LNCAP (cell line): ENCODE data around the gene CUX1.

Source experiments
- TF ChIP-seq, protein P1 (sequence below): fragments of 450-650 bp; IDR thresholded peaks from 2 replicates; pipeline ENCODE4 v1.5.1; 2017; ENCODE audit warnings: mild to moderate bottlenecking

Gene CUX1

DNA sequence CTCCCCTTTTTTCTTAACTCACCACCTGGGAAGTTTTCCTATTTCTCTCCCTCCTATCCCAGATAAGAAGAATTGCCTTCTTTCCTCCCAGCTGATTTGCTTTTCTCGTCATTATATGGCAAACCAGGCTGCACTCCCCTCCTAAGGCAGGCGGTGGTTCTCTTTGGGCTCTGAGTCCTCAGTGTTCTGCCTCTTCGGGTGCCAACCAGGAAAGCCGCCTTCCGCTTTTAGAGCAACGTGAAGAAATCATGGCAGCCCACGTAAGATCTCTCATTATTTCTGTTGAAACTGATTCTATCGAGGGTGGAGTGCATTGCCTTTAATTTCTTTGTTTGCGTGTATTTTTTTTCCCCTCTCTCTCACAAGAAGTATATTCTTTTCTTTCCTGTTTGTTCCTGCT is 141.9 kb downstream of the CUX1 start:
- TF ChIP-seq, protein P1, sequence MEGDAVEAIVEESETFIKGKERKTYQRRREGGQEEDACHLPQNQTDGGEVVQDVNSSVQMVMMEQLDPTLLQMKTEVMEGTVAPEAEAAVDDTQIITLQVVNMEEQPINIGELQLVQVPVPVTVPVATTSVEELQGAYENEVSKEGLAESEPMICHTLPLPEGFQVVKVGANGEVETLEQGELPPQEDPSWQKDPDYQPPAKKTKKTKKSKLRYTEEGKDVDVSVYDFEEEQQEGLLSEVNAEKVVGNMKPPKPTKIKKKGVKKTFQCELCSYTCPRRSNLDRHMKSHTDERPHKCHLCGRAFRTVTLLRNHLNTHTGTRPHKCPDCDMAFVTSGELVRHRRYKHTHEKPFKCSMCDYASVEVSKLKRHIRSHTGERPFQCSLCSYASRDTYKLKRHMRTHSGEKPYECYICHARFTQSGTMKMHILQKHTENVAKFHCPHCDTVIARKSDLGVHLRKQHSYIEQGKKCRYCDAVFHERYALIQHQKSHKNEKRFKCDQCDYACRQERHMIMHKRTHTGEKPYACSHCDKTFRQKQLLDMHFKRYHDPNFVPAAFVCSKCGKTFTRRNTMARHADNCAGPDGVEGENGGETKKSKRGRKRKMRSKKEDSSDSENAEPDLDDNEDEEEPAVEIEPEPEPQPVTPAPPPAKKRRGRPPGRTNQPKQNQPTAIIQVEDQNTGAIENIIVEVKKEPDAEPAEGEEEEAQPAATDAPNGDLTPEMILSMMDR, result no peak

DNA sequence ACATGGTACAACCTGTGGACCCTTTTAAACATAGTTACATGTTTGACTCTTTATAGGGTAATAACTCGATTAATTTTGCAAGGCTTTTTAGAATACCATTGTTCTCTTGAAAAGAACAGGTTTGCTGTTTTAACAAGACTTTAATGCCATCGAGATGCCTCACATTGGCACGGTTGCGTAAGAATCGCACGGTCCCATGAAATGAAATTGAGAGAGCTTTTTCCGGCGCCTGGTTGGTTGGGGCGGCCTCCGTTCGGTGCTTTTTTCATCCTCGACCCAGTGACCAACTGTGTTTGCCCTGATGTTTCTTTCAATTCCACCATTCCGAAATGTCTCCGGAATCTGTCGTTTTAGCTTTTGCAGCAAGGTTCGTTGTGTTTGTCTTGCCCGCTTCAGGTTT is 142.4 kb downstream of the CUX1 start:
- TF ChIP-seq, protein P1, result no peak

DNA sequence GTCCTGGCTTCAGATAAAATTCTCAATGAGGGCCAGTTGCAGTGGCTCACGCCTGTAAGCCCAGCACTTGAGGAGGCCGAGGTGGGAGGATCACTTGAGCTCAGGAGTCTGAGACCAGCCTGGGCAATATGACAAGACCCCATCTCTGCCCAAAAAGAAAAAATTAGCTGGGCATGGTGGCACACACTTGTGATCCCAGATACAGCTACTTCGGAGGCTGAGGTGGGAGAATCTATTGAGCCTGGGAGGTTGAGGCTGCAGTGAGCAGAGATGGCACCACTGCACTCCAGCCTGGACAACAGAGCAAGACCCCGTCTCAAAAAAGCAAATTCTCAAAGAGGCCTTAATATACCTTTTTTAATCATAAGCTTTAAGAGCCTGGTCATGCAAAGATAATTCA is 142.9 kb downstream of the CUX1 start:
- TF ChIP-seq, protein P1, result no peak

DNA sequence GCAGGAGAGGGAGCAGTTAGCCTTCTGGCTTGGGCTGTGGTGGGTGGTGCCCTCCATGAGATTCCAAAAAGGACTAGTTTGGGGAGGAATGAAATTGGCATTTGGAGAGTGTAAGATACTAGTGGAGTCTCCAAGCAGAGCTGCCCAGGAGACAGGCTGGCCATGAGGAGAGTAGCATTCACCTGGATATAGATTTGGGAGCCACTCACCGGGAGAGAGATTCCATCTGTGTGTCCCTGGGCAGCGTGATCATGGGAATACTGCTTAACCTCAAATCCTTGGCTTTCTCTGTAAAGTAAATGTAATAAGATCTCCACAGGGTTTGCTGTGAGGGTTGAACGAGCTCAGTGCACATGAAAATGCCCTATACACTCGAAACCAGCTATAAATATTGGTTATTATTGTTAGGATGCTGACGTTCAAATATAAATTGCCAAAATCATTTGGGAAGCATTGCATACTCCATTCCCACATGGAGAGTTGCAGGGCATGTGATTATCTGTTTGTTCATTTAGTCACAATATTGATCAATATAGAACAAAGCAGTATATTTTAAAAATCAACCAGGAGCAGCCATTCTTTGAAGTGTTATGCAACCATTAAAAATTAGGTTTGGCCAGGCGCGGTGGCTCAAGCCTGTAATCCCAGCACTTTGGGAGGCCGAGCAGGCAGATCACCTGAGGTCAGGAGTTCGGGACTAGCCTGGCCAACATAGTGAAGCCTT is 143.7 kb downstream of the CUX1 start:
- TF ChIP-seq, protein P1, result no peak

DNA sequence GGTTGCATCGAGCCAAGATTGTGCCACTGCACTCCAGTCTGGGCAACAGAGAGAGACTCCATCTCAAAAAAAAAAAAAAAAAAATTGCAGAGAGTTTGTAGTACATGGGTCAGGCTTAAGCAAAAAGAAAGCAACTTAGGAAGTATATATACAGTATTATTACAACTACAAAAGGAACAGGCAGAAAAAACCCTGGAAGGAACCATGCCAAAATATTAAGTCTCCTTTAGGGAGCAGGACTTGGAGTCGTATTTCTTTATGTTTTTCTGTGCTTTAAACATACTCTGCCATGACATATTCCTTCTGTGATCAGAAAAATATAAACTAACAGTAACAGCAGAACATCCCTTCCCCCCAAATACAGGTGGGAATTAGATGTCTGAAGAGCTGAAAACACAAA is 144.4 kb downstream of the CUX1 start:
- TF ChIP-seq, protein P1, result no peak

DNA sequence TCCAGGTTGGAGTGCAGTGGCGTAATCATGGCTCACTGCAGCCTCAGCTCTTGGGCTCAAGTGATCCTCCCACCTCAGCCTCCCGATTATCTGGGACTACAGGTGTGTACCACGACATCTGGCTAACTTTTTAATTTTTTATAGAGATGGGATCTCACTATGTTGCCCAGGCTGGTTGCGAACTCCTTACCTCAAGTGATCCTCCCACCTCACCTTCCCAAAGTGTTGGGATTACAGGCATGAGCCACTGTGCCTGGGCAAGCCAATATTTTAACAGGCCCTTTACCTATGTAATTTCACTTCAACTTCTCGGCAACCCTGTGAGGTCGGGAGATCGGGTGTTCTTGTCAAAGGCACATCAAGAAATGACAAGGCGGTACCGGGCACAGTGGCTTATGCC is 146.3 kb downstream of the CUX1 start:
- TF ChIP-seq, protein P1, result no peak

DNA sequence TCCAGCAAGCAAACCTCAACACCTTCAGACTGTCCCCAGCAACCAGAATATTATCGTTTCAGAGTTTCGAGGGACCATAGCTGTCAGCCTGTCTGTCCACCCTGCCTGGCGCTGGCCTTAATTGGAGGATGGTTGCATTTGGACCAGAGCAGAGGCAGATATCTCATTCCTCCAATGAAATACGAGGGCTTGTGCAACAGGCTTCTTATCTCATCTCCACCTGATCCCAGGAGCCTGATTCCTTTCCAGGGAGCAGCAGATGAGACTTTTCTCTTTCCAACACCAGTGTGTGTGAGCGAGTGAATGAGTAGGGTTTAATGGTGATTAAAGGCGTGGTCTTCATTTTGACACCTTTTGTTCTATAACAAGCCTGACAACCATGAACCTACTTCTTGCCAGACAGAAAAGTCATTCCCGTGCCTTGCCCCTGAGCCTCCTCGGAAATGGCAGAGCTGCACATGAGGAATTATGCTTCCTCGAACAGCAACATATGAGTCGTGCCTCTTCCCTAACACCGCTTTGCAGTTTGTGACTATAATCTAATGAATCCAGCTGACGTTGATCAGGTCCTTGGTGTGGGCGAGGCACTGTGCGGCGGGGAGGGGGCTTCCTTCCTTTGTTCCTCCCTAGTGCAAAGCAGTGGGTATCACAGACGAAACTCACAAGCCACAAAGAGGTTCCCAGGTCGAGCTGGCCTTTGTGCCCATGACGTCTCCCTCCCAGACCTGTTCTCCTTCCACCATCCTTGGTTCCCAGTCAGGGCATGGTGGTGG is 147.4 kb downstream of the CUX1 start:
- TF ChIP-seq, protein P1, result no peak
